Measurements from ENCODE around the gene RASSF9.

The RASSF9 gene

GRCh38 chr12:85836197-85837090, at the start of gene RASSF9:
Gene RASSF9 (minus strand): TSS chr12:85836409. CDS start chr12:85836201, 208 bp downstream.
- DNase-seq (ENCODE audit: low read depth in 2 of 2), result no peak

- no peak for DNase-seq (ENCODE audit: low read depth in 2 of 2)
These were observed 47.6 kb upstream of the RASSF9 start for GRCh38 chr12:85883763-85884162.

- no peak for DNase-seq (ENCODE audit: low read depth in 2 of 2)
These were observed 41.2 kb upstream of the RASSF9 start for GRCh38 chr12:85877459-85877858.

GRCh38 chr12:85874031-85874461, 37.8 kb upstream of the RASSF9 start, which contains the start of gene NTS:
Gene NTS (plus strand): TSS chr12:85874295. CDS start chr12:85874404, 109 bp downstream.
- no peak for DNase-seq (ENCODE audit: low read depth in 2 of 2)

DNA sequence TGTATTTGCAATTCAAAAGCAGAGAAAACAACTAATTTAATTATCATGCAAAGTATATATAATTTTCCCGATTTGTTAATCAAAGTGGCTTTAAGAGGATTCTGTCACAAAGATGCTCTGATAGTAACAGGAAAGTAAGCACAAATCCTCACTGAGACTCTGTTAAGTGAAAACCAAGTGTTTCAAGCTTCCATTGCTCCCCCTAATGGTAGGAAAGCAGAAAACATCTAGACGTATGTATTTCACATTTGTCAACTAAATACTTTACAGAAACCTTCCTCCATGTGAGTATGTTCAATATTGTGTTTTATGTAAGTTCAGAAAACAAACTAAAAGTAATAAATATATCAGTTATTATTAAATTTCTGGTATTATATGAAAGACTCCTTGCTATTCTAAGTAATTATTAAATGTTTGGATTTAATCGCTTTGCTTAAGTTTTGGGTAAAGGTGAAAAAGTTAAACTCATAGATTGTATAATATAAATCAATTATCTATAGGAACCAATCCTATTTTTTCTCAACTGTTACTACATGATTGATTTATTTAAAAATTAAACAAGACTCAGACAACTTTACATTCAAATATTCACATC, 36.4 kb upstream of the RASSF9 start:
- no peak for DNase-seq (ENCODE audit: low read depth in 2 of 2)

- DNase-seq (ENCODE audit: low read depth in 2 of 2), result no peak
These were observed 31.0 kb upstream of the RASSF9 start for GRCh38 chr12:85866986-85867776.

DNA sequence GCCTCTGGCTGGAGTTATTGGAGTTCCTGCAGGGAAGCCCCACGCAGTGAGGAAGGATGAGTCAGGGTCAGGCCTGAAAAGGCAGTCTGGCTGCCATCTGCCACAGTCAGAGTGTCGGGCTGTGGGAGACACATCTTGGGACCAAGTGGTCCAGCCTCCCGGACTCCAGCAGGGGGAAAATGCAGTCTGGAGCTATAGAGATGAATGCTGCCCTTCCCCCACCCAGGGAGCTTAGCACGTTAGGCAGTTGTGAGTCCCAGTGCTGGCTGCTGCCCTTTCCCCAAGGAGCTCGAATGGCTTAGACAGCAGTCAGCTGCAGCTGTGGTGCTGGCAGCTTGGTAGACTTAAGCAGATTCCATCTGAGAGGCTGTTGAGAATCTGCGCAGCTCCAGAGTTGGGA, 29.7 kb upstream of the RASSF9 start:
- no peak for DNase-seq (ENCODE audit: low read depth in 2 of 2)

GRCh38 chr12:85856966-85857365, 20.8 kb upstream of the RASSF9 start:
- DNase-seq (ENCODE audit: low read depth in 2 of 2), result no peak

DNA sequence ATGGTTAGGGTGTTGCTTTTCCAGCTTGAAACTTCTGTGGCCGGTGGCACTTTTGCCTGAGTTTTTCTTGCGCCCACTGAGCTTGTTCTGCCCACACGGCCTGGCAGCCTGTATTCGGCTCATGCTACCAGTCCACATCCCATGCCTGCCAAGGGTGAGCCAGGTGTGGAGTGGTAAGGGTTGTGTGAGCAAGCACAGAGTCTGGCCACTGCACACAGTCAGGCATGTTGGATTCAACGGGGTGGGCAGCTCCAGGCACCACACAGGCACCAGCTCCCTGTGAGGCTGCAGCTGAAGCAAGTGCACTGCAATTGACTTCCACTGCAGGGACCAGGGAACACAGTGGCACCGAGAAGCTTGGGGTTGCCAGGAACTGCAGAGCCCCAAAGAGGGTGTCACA, 19.1 kb upstream of the RASSF9 start:
- DNase-seq (ENCODE audit: low read depth in 2 of 2), result no peak

DNA sequence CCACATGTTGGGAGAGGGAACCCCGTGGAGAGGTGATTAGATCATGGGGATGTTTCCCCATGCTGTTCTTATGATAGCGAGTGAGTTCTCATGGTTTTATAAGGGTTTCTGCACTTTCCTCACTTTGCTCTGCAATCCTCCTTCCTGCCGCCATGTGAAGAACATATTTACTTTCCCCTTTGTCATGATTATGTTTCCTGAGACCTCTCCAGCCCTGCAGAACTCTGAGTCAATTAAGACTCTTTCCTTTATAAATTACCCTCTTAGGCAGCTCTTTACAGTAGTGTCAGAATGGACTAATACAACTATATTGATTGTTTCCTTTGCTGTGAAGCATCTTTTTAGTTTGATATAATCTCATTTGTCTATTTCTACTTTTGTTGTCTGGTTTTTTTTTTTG, 13.1 kb upstream of the RASSF9 start:
- DNase-seq (ENCODE audit: low read depth in 2 of 2), result no peak

- DNase-seq (ENCODE audit: low read depth in 2 of 2), result no peak
These were observed 7.5 kb upstream of the RASSF9 start for GRCh38 chr12:85843606-85844310.

- no peak for DNase-seq (ENCODE audit: low read depth in 2 of 2)
These were observed 598 bp downstream of the RASSF9 start for GRCh38 chr12:85835426-85836196.

DNA sequence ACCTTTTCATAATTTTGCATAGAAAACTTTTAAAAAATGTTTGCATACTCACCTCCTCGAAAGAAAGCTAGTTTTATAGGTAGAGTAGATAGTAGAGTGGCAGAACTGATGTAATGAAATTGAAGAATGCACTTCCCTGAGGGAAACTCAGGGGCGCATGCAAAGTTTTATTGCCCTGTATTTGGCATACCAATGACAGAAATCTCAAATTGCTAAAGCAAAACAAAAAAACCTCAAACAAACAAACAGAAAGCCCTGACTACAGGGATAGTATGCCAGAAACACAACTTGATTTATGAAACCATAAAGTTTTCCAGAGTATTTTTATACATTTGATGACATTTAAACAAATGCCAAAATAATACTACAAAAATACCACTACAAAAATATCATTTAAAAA, 1.8 kb downstream of the RASSF9 start:
- DNase-seq (ENCODE audit: low read depth in 2 of 2), result no peak

GRCh38 chr12:85833579-85833978, 2.6 kb downstream of the RASSF9 start:
- no peak for DNase-seq (ENCODE audit: low read depth in 2 of 2)

- DNase-seq (ENCODE audit: low read depth in 2 of 2), result no peak
These were observed 4.8 kb downstream of the RASSF9 start for GRCh38 chr12:85831327-85831990.

- DNase-seq (ENCODE audit: low read depth in 2 of 2), result no peak
These were observed 6.8 kb downstream of the RASSF9 start for GRCh38 chr12:85829391-85829790.

GRCh38 chr12:85828576-85828975, 7.6 kb downstream of the RASSF9 start:
- no peak for DNase-seq (ENCODE audit: low read depth in 2 of 2)

DNA sequence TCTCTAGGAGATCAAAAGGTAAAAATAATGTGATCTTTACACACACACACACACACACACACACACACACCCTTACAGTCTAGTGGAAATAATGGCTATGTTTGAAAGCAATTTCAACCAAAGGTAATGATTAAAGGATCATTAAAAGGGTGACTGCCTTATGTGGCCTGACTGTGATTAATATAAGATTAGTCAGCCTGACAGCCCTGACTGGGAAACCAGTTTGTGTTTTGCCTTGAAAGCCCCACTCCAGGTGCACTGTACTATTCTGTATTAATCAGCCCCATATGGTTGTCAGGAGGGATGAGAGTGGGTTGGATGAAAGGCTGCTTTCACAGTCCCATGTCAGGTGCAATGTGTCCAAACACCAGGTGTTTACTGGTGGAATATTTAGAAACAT, 10.5 kb downstream of the RASSF9 start:
- no peak for DNase-seq (ENCODE audit: low read depth in 2 of 2)

- no peak for DNase-seq (ENCODE audit: low read depth in 2 of 2)
These were observed 12.6 kb downstream of the RASSF9 start for GRCh38 chr12:85823436-85824180.

DNA sequence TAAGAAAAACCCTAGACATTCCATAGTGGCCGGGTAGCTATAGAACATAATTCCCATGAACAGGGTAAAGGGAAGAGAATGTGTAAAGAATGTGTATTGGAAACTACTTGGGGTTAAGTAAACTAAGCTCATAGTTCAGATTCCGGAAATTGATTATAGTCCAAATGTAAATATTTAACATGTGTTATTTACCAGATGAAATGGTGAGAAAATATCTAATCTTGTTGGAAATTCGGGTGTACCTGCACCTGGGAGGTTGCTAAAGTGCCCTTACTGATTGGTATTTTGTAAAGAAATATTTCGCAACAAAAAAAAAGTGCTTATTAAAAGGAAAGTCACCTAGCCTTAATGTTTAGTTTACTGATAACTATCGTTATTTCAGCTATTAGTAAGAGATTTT, 14.4 kb downstream of the RASSF9 start:
- no peak for DNase-seq (ENCODE audit: low read depth in 2 of 2)

Data from stimulated activated CD8-positive, alpha-beta memory T cell treated with anti-CD3 and anti-CD28 coated beads, Interleukin-2, amount 100 ng/mL, for 48 hours (primary cell).